NCI-H226 (cell line): Measurements from ENCODE around the gene OTOP3.

ENCODE experiments used
- DNase-seq: peaks from one replicate; pipeline ENCODE4 v3.0.0-alpha.2; 2015

Gene OTOP3

DNA sequence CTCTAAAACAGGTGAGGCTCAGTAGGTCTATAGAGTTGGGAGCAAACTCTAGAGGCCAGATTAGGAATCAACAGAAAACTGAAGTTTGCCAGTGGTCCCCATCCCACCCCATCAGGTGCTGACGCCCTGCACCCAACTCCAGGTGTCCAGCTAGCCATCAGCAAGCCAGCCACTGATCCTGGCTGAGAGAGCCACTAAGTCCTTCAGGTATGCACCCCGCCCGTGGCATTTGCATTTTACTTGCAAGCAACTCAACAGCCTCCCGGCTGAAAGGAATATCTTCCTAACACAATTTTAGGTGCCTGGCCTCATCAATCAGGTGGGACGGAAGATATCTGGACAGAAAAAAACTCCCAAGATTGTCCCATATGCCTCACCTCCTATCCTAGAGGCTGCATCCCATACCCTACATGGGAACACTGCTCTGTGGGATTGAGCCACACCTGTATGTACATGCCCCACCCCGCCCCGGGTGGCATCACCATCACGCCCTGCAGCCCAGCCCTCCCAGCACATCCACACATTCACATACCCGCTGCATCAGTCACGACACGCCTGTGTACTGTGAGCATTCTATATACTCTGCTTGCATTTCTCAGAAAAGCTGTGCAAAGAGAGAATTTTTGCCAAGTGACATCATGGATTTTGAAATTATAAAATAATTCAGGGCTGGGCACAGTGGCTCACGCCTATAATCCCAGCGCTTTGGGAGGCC, 8.3 kb downstream of the OTOP3 start:
- peak; percentile 21 for DNase-seq

DNA sequence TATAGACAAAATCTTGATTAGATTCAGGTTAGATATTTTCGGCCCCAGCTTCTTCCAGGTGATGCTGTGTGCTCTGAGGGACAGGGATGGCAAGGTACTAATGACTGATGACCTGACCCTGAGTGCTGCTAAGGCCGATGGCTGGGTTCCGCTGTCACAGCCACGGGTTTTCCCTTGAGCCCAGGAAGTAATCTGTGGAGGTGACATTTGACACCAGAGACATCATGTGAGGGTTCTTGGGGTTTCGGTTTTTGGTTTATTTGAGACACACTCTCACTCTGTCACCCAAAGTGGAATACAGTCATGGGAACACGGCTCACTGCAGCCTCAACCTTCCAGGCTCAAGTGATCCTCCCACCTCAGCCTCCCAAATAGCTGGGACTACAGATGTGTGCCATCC, 9.8 kb downstream of the OTOP3 start:
- no peak for DNase-seq

DNA sequence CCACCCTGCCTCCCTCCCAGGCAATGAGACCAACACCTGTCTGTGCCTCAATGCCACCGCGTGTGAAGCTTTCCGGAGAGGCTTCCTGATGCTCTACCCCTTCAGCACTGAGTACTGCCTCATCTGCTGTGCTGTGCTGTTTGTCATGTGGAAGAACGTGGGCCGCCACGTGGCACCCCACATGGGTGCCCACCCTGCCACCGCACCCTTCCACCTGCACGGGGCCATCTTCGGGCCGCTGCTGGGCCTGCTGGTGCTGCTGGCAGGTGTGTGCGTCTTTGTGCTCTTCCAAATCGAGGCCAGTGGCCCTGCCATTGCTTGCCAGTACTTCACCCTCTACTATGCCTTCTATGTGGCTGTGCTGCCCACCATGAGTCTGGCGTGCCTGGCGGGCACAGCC, 10.9 kb downstream of the OTOP3 start:
- no peak for DNase-seq

DNA sequence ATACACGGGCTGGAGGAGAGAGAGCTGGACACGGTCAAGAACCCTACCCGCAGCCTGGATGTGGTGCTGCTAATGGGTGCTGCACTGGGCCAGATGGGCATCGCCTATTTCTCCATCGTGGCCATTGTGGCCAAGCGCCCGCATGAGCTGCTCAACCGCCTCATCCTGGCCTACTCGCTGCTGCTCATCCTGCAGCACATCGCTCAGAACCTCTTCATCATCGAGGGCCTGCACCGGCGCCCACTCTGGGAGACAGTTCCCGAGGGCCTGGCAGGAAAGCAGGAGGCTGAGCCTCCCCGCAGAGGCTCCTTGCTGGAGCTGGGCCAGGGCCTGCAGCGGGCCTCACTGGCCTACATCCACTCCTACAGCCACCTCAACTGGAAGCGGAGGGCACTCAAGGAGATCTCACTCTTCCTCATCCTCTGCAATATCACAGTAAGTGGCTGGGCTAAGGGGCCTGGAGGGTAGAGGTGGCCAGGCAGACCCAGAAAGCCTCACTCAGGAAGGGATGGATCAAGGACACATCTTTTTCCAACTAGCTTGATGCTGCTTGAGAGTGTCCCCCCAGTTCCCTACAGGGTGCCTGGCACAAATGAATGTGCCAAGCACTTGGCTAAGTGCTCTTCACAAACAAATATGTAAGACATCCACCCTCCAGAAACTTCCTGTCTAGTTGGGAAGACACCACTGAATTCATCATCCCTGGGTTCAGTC, 11.5 kb downstream of the OTOP3 start:
- DNase-seq = no peak

DNA sequence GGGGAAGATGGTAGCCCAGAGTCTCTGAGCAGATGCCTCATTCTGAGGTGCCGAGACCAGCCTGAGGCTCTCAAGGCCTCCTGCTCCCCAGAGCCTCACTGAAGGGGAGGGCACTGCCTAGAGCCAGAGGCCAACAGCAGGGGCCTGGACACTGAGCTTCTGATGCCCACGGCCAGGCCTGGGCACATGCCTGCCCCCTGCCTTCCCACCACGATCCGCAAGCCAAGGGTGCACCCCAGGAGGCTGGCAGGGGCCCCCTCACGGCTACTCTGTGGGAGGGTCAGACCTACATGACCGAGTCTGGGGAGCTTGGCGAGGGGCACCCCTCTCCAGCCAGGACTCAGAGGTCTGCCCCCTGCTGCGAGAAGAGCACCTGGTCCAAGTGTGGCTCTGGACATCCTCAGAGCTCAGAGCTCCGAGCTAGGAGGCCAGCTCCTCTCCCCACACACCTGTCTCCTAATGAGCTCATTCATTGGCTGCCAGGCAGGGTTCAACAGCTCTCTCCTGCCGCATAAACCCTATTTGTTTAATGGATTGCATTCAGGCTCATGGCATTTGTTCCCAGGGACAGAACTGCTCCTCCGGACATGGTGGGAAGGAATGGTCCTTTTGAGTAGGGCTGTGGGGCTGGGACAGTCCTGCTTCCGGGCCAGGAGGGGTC, 13.9 kb downstream of the OTOP3 start:
- no peak for DNase-seq

DNA sequence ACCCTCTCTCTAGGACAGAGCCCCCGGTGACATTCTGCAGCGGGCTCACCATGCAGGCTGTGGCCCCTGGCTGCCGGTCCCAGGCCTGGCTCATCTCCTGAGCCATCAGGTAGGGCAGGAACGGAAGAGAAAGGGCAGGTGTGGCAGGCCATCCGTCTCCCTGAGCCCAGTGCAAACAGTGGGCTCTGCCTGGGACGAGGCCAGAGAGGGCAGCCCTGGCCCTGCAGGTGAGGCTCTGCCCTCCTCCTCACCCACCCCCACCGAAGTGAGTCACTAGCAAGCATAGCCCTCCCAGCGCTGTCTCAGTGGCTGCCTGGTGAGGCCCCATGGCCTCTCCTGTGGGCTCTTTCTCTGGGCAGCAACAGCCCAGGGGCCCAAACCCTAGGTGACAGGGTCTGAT, 14.5 kb downstream of the OTOP3 start:
- DNase-seq = no peak

DNA sequence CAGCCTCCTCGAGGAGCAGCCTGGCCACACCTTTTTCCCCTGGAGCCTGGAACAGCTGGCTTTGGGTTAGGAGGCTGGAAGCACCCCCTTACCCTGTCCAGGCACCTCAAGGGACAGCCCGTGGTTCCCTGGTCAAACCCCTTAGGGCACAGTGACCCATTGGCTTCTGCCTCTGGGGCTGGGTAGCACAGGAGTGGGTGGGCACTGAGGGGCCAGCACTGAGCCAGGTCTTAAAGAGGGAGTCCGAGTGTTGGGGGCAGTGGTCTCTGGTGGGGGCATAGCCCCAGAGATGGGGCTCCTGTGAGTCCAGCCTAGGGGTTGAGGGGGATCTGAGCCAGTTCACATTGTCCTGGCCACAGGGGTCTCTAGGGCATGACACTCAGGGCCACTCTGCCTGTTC, 15.4 kb downstream of the OTOP3 start:
- no peak for DNase-seq

DNA sequence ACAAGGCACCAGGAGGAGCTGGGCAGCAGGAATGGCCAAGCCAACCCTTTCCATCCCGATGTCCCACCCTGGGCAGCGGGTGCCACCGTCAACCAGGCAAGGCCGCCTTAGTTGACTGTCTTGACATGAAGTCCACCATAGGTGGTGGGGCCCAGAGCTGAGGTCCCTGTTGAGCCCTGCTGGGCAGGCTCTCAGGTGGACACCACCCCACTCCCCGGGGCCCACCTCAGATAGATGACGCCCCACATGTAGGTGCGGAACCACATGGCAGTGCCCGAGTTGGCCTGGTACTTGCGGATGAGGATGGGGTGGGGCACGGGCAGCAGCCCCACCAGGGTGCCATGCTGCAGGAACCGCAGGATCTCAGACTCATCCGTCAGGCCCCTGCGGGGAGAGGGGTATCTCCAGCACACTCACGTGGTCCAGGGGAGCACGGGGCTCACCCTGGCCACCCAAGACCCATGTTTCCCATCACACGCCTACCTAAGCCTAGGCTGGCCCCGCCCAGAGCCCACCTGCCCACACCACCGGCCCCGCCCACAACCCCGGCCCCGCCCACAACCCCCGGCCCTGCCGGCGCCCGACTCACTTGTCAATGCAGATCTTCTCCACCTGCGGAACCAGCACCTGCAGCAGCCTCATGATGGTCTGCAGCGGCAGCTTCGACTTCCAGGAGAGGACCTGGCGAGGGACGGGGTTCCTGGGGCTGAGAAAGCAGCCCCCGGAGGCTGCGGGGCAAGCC, 16.2 kb downstream of the OTOP3 start:
- DNase-seq = no peak

DNA sequence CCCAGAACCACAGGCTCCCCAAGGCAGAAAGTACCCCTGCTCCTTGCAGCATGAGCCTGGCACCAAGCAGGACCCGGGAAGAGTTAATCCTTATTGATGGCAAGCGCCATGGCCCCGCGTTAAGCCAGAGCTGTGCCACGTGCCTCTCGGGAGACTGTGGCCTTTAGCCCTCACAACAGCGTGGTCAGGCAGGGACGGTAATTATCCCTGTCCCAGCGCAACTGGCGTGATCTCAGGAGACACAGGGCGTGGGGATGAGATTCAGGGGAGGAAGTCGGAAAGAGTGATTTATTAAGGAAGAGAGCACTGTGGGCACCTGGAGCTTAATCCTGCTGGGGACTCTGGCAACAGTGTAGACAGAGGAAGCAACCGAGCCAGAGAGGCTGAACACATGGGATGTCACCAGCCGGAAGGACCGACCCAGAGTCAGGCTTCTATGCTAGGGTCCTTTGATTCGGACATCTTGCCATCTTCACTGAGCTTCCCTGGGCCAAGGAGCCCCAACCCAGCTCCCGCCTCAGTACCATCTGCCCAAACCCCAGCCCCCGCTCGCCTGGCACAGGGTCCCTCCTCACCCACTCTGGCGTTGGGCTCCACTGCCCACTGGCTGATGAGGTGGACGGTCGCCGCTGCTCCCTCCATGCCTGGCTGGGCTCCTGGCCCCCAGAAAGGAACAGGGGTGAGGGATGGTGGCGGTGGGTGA, 16.9 kb downstream of the OTOP3 start:
- no peak for DNase-seq

DNA sequence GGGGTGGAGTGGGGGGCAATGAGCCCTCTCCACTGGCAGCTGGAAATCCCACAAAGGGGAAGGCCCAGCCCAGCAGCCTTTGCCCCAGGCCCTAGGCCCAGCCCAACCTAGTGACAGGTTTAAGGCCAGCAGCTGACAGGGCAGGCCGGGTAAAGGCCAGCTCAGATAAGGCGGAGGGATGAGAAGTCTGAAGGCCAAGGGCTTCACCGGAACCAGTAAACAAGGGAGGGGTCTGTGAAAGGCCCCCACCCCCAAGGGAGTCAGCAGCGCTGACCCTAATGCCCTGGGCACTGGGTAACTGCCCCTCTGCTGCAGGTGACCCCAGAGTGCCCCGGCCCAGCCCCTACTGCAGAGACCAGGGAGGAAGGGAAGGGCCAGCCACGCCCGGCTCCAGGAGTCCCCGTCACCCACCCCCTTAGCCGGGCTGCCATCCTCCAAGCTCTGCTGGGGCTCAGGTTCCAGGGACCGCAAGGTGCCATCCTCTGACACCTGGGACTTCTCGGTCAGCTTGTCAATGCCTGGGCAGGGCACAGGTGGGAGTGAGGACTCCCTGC, 17.5 kb downstream of the OTOP3 start:
- DNase-seq = no peak

DNA sequence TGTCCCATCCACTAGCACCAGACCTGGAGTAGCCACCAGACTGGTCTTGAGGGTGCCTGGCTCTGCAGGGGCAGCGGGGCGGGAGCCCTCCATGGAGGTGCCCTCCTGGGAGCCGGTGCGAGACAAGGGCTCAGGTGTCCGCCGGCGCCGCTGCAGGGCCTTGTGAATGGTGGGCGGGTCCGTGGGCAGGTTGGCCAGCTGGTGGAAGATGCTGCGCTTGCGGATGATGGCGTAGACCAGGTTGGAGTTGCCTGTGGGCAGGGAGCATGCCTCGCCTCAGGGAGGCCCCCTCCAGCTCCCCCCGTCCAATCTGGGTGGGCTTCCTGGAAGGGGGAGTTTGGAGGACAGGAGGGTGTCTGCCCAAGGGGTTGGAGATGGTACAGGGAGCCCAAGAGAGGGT, 18.4 kb downstream of the OTOP3 start:
- no peak for DNase-seq

DNA sequence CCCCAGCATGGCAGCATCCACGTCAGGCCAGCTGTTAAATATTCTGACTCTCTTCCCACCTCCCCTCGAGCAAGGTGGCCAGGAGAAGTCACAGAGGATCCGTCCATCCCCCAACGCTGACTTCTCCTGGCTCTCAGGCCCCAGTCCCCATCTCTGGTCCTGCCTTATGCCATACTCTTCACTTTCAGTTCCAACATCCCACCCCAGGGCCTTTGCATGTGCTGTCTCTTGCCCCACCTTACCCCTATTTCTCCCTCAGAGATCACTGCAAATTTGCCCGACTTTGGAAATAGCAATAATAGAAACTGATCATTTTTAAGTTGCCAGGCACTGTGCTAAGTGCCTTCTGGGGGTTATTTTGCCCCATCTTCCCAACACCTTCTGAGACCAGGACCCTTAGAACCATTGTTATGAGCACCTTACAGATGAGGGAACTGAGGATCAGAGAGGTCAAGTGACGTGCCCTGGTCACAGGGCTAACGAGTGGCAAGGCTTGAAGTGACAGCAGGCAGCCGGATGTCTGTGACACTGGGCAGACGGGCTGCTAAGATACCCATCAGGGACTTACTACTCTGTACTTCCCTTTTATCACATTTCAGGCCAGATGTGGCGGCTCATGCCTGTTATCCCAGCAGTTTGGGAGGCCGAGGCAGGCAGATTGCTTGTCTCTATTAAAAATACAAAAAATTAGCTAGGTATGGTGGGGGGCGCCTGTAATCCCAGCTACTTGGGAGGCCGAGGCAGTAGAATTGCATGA, 19.1 kb downstream of the OTOP3 start:
- DNase-seq = no peak

DNA sequence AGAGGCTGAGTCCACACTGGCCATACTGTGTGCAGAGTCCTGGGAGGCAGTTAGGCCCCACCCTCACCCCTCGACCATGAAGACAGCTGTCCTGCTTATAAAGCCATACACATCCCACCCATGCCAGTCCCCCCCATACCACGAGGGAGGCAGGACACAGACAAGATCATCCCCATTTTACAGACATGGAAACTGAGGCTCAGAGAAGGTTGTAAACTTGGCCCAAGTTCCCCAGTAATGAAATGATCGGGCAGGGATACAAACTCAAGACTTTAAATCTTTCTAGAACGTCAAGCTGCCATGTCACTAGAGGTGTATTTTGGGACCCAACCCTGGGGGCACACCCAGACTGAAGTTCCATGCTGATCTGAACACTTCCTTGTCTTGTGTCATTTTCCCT, 20.4 kb downstream of the OTOP3 start:
- no peak for DNase-seq

DNA sequence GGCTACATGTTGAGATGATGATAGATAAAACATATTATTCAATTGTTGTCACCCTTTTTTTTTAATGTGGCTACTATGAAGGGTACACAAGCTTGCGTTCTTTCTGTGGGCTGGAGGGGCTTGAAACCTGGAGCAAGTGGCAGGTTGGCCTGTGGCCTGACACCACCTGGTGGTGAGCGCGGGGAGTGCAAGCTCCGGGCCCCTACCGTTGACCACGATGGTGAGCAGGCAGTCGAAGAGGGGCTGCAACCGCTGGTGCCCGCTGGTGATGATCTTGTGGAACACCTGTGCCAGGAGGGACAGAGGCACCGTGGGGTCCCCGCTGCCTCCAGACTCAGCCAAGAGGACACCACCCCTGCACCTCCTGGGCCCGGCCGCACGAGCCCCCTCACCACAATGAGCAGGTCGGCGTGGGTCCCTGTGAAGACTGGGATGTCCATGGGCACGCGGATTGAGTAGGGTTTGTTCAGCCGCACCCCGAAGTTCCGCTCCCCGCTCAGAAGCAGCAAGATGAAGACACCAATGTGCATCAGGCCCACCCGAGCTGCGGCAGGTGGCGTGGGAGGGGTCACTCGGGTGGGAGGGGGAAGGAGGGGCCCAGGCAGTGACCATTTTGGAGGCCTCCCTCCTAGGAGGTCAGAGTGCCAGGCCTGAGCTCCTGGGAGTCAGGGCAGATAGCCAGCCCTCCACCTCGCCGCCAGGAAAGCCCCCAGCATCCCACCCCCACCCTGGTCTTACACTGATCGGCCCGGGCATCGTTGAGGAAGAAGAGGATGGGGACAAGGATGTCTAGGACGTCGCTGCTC, 22.4 kb downstream of the OTOP3 start:
- no peak for DNase-seq

DNA sequence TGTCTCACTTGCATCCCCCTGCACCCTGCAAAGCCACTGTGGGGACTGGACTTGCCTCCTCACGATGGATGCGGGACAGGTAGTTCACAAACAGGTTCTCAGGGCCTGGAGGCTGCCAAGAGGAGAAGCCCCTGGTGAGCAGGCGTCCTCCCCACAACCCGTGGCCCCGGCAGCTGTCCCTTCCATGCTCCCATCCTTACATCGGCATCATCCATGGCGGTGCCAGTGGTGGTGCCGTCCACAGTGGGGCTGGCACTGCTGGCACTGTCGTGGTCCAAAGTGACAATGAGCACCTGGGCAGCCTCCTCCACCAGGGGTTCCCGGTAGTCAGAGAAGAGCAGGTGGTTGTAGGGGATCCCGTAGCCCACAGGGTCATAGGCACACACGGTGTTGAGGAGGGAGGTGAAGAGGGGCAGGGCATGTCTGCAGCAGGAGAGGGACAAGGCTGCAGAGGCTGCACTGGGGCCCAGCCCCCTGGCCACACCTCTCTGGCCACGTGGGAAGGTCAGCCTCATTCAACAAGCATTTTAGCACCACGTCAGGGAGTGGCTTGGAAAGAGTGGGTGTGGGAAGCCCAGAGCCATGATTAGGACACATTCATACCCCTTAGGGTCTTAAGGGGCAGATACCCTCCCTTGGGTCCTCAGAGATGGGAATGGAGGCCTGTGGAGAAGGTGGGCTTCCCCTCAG, 24.3 kb downstream of the OTOP3 start:
- DNase-seq = peak; percentile 60

DNA sequence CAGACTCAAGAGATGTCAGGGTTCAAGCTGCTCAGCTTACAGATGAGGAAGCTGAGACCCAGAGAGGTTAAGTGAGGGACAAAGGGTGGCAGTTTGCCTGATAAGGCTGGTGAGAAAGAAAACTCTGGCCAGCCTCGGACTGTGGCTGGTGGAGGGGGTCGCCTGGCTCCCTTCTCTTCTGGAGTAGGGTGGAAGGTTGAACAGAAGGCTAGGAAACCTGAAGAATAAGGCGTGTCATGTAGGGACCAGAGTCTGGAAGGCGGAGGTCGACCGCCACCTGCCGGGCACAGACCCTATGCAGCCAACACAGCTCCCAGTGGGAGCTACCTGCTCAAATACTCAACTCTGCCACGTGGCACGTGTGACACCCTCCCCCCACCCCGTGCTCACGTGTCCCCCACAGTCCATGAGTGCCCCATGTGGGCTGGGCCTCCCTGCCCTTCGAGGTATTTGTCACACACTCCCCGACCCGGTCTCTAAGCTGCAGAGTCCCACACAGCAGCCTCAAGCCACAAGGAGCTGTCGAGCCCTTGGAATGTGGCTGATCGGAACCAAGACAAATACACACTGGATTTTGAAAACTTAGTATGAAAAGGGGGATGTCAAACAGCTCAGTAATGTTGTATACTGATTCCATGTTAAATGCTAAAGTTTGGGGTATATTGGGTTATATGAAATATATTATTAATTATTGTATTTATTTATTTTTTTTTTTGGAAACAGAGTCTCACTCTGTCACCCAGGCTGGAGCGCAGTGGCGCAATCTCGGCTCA, 25.1 kb downstream of the OTOP3 start:
- DNase-seq = peak; percentile 35

DNA sequence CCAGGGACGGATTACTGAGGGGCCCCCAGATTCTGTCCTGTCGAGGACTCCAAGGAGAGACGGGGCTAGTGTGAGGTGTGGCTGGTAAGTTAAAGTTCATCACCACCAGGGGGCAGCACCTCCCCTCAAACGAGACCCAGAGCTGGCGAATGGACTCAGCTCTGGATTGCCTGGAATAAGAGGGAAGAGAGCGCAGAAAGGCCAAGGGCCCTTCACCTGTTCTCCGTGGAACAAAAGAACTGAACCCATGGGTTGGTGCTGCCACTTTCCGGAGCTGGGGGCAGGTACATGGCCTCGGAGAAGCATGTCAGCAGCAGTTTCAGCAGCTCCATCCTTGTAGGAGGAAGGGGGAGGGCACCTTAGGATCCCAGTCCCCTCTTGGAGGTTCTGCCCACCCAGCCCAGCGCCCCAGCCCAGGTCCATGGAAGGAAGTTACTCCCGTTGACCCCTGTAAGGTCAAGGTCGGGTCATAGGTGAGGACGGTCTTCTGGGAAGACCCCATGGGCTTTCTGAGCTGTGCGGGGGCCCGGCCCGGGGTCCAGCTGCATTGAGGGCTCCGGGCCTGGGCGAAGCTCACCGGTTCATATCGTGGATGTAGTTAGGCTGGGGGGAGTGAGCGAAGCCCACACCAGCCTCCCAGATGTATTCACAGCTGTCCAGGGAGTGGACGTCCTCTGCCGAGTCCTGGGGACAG, 26.1 kb downstream of the OTOP3 start:
- peak; percentile 67 for DNase-seq

DNA sequence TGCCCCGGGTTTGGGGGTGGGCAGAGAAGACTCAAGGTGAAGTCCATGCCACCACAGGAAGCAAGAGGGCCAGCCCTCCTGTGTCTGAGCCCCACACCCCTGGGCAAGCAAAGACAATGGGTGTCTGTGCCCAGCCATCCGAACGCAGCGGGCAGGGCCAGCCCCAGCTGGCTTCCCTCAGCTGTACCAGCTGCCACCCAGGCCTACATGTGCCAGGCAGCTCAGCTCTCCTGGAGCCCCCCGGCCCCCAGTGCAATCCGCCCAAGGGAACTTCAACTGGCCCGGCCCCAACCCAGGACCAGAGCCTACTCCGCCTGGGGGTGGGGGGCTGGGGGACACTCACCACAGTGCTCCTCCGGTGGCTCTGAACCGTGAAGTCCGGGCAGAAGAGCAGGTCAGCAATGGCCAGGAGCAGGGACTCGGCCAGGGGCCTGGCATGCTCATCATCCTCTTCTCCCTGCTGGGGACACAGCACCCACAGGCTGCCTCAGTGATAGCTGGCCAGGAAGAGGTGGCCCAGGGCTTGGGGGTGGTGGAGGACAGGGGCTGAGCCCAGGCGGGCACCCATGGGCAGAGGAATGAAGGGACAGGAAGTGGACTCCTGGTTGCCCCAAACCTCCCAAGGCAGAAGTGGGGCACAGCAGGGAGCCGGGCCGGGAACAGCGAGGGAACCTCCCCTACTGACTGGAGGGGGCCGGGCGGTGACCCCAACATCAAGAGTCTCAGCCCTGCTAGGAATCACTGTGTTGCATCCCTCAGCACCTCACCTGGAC, 27.1 kb downstream of the OTOP3 start:
- DNase-seq = no peak
